Activated naive CD4-positive, alpha-beta T cell treated with anti-CD3 and anti-CD28 coated beads, Interleukin-2, amount 10 ng/mL, durations not matched to agents 7 days and 5 days (primary cell): ENCODE results near the gene DSE.

Source experiments
- CTCF ChIA-PET: fragments of 350-600 bp; sonication (Branson Sonifier 250); formaldehyde crosslinking; loops from one replicate; lab custom pipeline; 2021; ENCODE audit warnings: antibody characterized with exemption; lab: Charles Lee
- DNase-seq: peaks from one replicate; pipeline ENCODE4 v3.0.0-alpha.2; 2020
- H3K27ac Mint-ChIP-seq: one replicate; pipeline ENCODE4 v1.8.0; 2021; ENCODE audit warnings: mild to moderate bottlenecking, moderate library complexity, mixed read lengths
- H3K27me3 Mint-ChIP-seq: one replicate; pipeline ENCODE4 v1.8.0; 2021; ENCODE audit warnings: mild to moderate bottlenecking, mixed read lengths
- H3K36me3 Mint-ChIP-seq: one replicate; pipeline ENCODE4 v1.8.0; 2021; ENCODE audit warnings: mixed read lengths
- H3K4me1 Mint-ChIP-seq: one replicate; pipeline ENCODE4 v1.8.0; 2021; ENCODE audit warnings: mixed read lengths
- H3K4me3 Mint-ChIP-seq: one replicate; pipeline ENCODE4 v1.8.0; 2021; ENCODE audit warnings: mild to moderate bottlenecking, moderate library complexity, mixed read lengths
- H3K9me3 Mint-ChIP-seq: one replicate; pipeline ENCODE4 v1.8.0; 2021; ENCODE audit warnings: mixed read lengths

The DSE gene

DNA sequence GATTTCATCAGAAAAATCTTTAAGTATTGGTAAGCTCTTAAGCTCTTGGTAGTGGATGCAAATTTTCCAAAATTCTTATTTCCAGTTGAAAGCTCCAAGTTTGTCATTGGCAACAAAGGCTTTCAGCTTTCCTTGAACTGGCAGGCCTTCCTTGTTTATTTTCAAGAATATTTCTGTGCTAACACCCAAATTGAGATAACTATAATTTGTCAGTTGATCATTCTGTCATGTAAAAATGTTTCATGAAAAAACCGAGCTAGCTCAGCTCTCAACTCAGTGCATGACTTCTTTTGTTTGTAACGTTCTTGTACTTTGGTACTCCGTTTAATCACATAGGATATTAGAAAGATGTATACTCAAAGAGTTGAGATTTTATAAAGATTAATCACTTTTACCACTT lies 51.5 kb downstream of the DSE start:
- Mint-ChIP-seq H3K36me3 (no peaks in the 10 kb centered on the region), H3K27ac (no peak overlapping the region), H3K27me3 (no peaks in the 10 kb centered on the region), H3K4me1 (no peaks in the 10 kb centered on the region), H3K9me3 (no peaks in the 10 kb centered on the region), H3K4me3 (no peak overlapping the region)
- CTCF ChIA-PET, result no interaction called here
- DNase-seq, result no peak

DNA sequence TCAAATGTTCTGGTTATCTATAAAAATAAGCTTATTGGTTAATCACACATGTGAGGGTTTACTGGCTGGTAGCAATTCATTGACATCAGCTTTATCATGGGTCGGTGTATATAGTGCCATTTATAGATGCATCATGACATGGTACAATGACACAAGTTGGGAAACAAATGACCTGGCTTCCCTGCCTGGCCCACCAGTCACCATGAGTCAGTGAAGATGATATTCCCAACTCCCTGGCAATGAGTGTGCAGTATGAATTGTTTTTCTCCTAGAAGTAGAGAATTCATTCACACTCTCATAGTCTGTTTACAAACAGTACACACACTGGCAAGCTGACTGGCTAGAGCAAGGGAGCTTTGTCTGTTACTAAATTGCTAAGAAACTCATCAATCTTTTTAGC lies 53.3 kb downstream of the DSE start:
- H3K9me3 Mint-ChIP-seq, result no peaks in the 10 kb centered on the region
- CTCF ChIA-PET, result interaction anchor here (0.5 kb wide), 1 partner anchor 99 kb away, joined by 5 read pairs; no protein-coding TSS in a partner anchor
- no peak for DNase-seq

DNA sequence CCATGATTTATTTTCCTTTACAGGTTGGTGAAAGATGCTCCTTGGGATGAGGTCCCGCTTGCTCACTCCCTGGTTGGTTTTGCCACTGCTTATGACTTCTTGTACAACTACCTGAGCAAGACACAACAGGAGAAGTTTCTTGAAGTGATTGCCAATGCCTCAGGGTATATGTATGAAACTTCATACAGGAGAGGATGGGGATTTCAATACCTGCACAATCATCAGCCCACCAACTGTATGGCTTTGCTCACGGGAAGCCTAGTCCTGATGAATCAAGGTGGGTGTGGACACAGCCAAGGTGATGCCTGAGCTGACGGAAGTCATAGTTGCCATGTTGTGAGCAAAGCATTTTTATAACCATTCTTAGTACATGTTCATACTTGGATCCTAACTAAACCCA lies 55.8 kb downstream of the DSE start:
- Mint-ChIP-seq H3K9me3 (no peaks in the 10 kb centered on the region), H3K36me3 (no peaks in the 10 kb centered on the region), H3K27ac (no peak overlapping the region), H3K27me3 (no peaks in the 10 kb centered on the region), H3K4me3 (no peak overlapping the region), H3K4me1 (no peaks in the 10 kb centered on the region)
- CTCF ChIA-PET, result no interaction called here
- DNase-seq, result no peak

More for the DNA sequence above, 53.3 kb downstream of the DSE start:
- H3K4me3 Mint-ChIP-seq, result no peak overlapping the region
- H3K27me3 Mint-ChIP-seq, result no peaks in the 10 kb centered on the region
- H3K27ac Mint-ChIP-seq, result no peak overlapping the region
- no peaks in the 10 kb centered on the region for H3K36me3 Mint-ChIP-seq
- H3K4me1 Mint-ChIP-seq, result no peaks in the 10 kb centered on the region

DNA sequence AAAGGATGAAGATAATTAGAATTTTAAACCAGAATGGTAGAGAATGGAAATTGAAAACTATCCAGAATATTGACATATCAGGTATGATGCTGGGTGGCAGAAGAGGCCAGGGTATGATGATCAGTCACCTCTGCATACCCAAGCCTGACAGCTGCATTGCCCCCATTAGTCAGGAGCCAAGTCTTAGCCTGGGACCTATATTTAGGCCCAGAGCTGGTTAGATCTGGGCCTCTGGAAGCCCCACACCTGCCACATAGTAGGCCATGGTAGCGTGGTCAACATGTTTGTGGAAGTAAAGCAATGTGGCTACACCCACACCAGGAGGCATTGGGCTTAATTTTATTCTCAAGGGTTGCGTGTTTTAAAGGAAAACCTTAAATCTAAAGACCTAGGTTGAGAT lies 58.4 kb downstream of the DSE start:
- no peak overlapping the region for H3K27ac Mint-ChIP-seq
- H3K9me3 Mint-ChIP-seq, result no peaks in the 10 kb centered on the region
- CTCF ChIA-PET, result no interaction called here

DNA sequence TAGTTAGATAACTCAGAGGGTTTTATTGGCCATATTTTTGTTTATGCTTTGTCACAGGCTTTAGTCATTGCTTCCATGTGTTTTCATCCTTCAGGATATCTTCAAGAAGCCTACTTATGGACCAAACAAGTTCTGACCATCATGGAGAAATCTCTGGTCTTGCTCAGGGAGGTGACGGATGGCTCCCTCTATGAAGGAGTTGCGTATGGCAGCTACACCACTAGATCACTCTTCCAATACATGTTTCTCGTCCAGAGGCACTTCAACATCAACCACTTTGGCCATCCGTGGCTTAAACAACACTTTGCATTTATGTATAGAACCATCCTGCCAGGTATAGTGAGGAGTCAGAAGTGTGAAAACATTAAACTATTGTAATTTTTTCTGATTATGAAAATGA lies 60.1 kb downstream of the DSE start:
- no peaks in the 10 kb centered on the region for H3K36me3 Mint-ChIP-seq
- no peak overlapping the region for H3K4me3 Mint-ChIP-seq

More for the DNA sequence above, 58.4 kb downstream of the DSE start:
- Mint-ChIP-seq H3K4me1 (no peaks in the 10 kb centered on the region), H3K27me3 (no peaks in the 10 kb centered on the region), H3K4me3 (no peak overlapping the region), H3K36me3 (no peaks in the 10 kb centered on the region)
- no peak for DNase-seq

DNA sequence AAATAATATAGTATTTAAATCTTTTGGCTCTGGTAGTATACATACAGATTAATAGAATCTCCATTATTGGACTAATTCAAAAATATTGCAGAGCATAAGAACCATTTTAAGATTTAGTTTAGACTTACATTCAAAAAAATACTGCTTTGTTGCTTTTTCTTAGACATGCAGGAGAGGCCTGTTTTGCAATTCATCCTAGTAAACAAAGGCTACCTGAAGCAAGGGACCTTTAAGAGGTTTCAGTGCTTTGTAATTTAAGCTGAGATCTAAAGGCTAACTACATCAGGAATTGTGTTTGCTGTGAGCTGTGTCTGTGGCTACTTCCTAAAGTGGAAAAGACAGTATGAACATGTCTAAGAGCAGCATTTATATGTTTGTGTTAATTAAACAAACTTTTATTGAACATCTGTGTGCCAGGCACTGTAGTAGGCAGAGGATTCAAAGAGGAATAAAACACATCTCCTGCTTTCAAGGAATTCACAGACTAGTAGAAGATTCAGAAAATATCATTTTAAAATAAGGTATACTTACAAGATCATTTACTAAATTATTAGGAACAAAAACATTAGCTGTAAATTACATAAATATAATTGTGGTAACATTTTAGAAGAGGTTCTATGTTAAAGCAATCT lies 61.3 kb downstream of the DSE start:
- H3K9me3 Mint-ChIP-seq, result no peaks in the 10 kb centered on the region
- CTCF ChIA-PET, result interaction anchor here (1.0 kb wide), 1 partner anchor 13 kb away, joined by 4 read pairs; no protein-coding TSS in a partner anchor
- H3K4me1 Mint-ChIP-seq, result no peaks in the 10 kb centered on the region
- DNase-seq, result no peak
- peaks cover 11% of the 10 kb centered on the region for H3K27me3 Mint-ChIP-seq
- no peak overlapping the region for H3K27ac Mint-ChIP-seq
- H3K4me3 Mint-ChIP-seq, result no peak overlapping the region
- no peaks in the 10 kb centered on the region for H3K36me3 Mint-ChIP-seq

More for the DNA sequence above, 60.1 kb downstream of the DSE start:
- Mint-ChIP-seq H3K4me1 (no peaks in the 10 kb centered on the region), H3K9me3 (no peaks in the 10 kb centered on the region), H3K27ac (no peak overlapping the region), H3K27me3 (peaks cover 2% of the 10 kb centered on the region)
- no peak for DNase-seq
- CTCF ChIA-PET, result interaction anchor here (0.6 kb wide), 1 partner anchor 36 kb away, joined by 3 read pairs; no protein-coding TSS in a partner anchor

DNA sequence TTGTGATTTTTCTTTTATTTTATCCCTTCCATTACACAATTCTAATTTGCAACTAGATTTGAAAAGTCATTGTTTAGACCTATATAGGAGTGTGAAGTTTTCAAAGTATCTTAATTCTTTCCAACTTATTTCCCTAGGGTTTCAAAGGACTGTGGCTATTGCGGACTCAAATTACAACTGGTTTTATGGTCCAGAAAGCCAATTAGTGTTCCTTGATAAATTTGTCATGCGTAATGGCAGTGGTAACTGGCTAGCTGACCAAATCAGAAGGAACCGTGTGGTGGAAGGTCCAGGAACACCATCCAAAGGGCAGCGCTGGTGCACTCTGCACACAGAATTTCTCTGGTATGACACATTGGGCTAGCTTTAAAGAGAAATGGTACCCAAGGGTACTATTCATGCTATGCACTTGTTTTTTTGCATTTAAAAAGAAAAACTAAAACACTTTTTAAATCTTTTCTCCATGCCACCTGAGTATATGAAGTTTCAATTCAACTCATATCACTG lies 62.5 kb downstream of the DSE start:
- Mint-ChIP-seq H3K4me1 (no peaks in the 10 kb centered on the region), H3K27me3 (peaks cover 11% of the 10 kb centered on the region), H3K9me3 (no peaks in the 10 kb centered on the region), H3K27ac (no peak overlapping the region), H3K4me3 (no peak overlapping the region), H3K36me3 (no peaks in the 10 kb centered on the region)
- CTCF ChIA-PET, result interaction anchor here (1.4 kb wide), 1 partner anchor 11 kb away, joined by 4 read pairs; no protein-coding TSS in a partner anchor
- DNase-seq, result no peak

DNA sequence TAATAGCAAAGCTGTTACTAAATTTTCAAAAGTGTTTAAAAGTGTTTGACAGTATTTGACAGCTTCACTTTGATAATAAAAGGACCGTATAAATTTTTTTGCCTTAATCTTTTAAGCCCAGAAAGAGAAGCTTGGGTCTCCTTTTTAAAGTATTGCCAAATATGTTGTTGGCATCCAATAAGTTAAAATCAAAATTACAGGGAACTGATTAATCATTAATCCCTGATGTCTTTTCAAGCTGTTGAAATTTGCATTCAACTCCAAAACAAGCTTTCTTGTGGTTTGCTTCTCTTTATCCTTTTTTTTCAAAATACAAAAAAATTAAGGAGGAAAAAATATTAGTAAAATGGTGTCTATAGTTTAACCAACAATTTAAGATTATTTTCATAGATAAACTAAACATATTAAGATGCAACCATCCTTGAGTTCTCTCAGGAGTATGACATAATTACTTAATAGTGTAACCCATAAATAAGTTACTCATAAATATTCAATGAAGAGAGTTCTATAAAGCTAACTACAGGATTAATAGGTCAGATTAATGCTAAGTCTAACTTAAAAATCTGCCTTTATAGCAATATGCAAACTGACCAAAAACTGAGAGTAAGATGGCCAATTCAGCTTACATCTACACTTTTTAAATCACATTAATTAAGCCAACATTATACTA lies 63.4 kb downstream of the DSE start:
- CTCF ChIA-PET, result interaction anchor here (0.6 to 1.4 kb wide), 3 partner anchors 10 to 66 kb away, joined by 3 to 5 read pairs (median 4); no protein-coding TSS in a partner anchor
- DNase-seq, result no peak
- Mint-ChIP-seq H3K4me1 (no peaks in the 10 kb centered on the region), H3K27me3 (peaks cover 11% of the 10 kb centered on the region), H3K4me3 (no peak overlapping the region), H3K36me3 (no peaks in the 10 kb centered on the region), H3K27ac (no peak overlapping the region), H3K9me3 (no peaks in the 10 kb centered on the region)

DNA sequence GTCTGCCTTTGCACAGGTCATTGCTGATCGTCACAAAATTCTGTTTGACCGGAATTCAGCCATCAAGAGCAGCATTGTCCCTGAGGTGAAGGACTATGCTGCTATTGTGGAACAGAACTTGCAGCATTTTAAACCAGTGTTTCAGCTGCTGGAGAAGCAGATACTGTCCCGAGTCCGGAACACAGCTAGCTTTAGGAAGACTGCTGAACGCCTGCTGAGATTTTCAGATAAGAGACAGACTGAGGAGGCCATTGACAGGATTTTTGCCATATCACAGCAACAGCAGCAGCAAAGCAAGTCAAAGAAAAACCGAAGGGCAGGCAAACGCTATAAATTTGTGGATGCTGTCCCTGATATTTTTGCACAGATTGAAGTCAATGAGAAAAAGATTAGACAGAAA lies 65.8 kb downstream of the DSE start:
- Mint-ChIP-seq H3K4me3 (no peak overlapping the region), H3K4me1 (no peaks in the 10 kb centered on the region), H3K9me3 (no peaks in the 10 kb centered on the region), H3K27me3 (peaks cover 11% of the 10 kb centered on the region), H3K27ac (no peak overlapping the region), H3K36me3 (no peaks in the 10 kb centered on the region)
- DNase-seq, result no peak
- CTCF ChIA-PET, result interaction anchor here (0.6 to 1.5 kb wide), 3 partner anchors 35 to 149 kb away, joined by 3 to 4 read pairs (median 3); no protein-coding TSS in a partner anchor

DNA sequence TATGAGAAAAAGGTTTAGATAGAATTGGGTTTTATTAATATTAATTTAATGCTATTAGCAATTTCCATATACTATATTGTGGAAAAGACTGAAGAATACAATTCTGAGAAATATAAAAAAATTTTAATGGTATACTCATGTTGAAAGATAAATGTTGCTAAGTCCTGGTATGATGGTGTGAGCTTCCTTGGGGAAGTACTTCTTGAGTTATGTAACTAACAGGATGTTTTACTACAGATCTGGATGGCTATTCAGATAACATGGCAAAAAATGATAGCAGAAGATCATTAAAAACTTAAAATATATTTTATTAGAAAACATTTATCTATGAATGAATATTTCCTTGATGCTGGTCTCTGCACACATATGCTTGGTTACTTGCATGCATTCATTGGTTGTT lies 66.9 kb downstream of the DSE start:
- CTCF ChIA-PET, result interaction anchor here (0.7 kb wide), 1 partner anchor 159 kb away, joined by 3 read pairs; no protein-coding TSS in a partner anchor

DNA sequence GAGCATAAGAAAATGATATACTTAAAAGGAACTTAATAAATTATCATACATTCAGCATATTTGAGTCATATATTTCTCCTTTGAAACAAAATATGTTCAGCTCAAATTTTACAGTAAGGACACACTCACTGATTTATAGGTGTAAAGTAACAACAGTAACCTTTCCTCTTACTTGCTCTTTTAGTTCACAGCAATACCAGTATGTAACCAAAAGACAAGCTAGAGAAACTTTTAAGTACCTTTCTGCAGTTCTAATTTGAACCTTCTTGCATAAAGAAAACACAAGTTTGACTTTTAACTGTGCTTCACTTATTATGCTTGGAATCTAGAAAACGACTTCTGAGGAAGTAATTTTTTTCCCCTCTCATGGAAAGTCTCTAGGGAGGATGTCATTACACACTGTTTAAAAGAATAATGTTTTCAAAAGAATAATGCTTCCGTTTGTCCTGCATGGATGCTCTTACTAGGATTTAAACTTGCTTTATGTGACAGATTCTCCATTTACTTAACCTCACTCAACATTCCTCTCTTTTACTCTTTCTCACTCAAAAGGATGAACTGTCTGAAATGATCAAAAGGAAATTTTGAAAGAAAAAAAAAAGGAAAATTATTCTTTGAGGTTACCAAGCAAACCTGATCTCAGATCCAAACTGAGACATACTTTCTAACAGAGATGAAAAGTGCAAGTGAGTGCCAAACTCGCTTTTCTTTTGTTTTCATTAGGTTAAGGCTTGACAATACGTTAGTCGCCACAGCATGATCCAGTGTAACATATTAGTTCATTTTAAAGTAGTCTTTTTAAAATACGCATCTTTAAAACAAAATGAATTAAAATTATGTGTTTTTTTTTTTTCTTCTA lies 68.1 kb downstream of the DSE start:
- Mint-ChIP-seq H3K4me1 (no peaks in the 10 kb centered on the region), H3K27me3 (peaks cover 21% of the 10 kb centered on the region), H3K9me3 (no peaks in the 10 kb centered on the region), H3K4me3 (no peak overlapping the region), H3K36me3 (no peaks in the 10 kb centered on the region), H3K27ac (no peak overlapping the region)
- CTCF ChIA-PET, result no interaction called here
- no peak for DNase-seq

More for the DNA sequence above, 66.9 kb downstream of the DSE start:
- Mint-ChIP-seq H3K27ac (no peak overlapping the region), H3K36me3 (no peaks in the 10 kb centered on the region), H3K4me1 (no peaks in the 10 kb centered on the region), H3K9me3 (no peaks in the 10 kb centered on the region), H3K4me3 (no peak overlapping the region), H3K27me3 (peaks cover 17% of the 10 kb centered on the region)
- DNase-seq, result no peak

DNA sequence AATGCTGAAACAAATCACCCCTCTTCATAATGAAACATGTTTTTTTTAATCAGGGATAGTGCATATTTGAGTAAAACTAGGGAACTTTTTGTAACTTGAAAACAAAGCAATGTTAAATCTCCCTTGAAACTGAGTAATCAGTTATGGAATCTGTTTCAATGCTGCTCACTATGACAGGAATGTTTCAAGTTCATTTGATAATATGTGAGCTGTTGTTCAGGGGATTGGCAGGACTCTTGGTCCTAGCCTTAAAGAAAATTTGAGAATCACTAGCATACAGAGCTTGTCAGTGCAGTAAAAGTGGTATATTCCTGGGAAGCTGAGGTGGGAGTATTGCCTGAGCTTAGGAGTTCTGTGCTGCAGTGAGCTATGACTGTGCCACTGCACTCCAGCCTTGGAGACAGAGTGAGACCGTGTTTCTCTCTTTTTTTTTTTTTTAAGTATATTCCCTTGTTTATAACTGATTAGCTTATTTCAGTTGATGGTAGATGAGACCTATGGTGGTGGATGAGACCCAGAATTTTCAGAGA lies 68.8 kb downstream of the DSE start:
- DNase-seq, result no peak
- H3K4me1 Mint-ChIP-seq, result peaks cover 5% of the 10 kb centered on the region

DNA sequence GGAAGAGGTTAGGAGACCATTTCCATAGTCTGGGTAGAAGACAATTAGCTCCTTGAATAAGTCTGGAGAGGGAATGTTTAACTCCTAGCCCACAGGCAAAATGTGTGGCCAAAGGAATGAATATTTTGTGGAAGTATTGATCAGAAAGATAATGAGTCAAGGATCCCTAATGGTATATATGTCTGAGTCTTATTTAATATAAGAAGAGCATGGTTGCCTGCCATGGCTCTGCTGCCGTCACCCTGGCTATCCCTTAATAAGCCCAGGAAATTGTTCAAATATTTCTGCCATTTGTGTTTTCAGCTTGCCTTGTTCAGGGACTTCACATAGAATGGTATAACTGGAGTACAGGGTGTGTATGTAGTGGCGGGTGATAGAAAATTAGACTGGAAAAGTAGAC lies 72.4 kb downstream of the DSE start:
- DNase-seq, result no peak
- Mint-ChIP-seq H3K36me3 (no peaks in the 10 kb centered on the region), H3K4me3 (no peak overlapping the region), H3K9me3 (no peaks in the 10 kb centered on the region), H3K4me1 (peaks cover 12% of the 10 kb centered on the region), H3K27ac (no peak overlapping the region), H3K27me3 (peaks cover 24% of the 10 kb centered on the region)
- CTCF ChIA-PET, result interaction anchor here (0.8 to 3.0 kb wide), 2 partner anchors 90 to 155 kb away, joined by 3 to 15 read pairs; no protein-coding TSS in a partner anchor

More for the DNA sequence above, 68.8 kb downstream of the DSE start:
- no peak overlapping the region for H3K4me3 Mint-ChIP-seq
- no peaks in the 10 kb centered on the region for H3K36me3 Mint-ChIP-seq
- CTCF ChIA-PET, result no interaction called here
- H3K27ac Mint-ChIP-seq, result no peak overlapping the region
- H3K9me3 Mint-ChIP-seq, result no peaks in the 10 kb centered on the region
- H3K27me3 Mint-ChIP-seq, result peaks cover 21% of the 10 kb centered on the region
